Measurements from ENCODE around the gene KCNG2.
A peak's percentile ranks its signal among the peaks of the same experiment; 100 is the strongest.

The KCNG2 gene

DNA sequence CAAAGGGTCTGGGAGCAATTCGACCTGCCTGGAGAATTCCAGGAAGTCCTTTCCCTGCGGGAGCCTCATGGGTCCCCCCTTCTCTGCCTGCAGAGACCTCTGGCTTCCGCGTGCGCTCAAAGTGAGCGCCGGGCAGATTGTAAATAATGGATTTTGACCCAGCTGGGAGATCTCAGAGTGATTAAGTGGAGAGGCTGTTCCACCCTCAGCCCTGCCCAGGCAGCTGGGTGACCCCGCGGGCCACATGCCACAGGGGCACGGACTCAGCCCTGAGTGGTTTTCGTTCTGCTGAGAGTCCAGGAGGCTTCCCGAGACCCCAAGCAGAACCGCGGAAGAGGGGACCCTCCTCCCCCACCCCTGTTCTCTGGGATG lies 1.2 kb downstream of the KCNG2 start:
- DNase-seq (ENCODE audit: low spot score) = peak; percentile 58

DNA sequence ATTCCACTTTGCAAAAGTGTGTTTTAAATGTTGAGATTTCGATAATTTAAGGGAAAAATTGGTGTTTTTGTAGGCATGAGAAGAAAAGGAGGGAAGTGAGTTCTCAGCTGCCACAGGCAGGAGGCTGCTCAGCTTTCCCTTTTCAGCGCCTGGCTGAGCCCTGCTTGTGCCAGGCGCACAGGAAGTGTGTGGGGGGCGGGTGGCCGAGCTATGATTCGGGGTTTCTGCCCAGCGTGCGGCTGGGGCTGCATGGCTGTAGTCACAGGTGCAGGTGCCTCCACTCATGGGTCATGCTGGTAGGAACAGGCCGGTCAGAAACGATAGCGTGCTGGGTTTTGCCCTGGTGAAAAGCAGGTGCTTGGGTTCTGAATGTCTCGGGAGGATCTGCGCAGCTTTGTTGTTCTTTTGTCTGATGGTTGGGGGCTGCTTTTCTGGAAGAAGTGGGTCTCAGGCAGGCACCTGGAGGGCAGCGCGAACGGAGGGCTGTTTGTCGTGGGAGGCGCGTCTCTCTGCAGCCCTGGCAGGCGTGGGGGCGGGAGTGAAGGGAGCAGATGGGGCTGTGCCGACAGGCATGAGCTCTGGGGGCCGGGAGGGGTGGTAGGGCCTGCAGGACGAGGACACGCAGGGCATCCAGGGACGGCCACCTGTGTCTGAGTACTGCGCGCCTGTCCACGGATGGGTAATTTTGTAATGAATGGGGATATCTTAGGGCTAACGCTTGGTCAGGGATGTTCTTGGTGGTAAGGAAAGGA lies 2.1 kb downstream of the KCNG2 start:
- DNase-seq (ENCODE audit: low spot score) = no peak

DNA sequence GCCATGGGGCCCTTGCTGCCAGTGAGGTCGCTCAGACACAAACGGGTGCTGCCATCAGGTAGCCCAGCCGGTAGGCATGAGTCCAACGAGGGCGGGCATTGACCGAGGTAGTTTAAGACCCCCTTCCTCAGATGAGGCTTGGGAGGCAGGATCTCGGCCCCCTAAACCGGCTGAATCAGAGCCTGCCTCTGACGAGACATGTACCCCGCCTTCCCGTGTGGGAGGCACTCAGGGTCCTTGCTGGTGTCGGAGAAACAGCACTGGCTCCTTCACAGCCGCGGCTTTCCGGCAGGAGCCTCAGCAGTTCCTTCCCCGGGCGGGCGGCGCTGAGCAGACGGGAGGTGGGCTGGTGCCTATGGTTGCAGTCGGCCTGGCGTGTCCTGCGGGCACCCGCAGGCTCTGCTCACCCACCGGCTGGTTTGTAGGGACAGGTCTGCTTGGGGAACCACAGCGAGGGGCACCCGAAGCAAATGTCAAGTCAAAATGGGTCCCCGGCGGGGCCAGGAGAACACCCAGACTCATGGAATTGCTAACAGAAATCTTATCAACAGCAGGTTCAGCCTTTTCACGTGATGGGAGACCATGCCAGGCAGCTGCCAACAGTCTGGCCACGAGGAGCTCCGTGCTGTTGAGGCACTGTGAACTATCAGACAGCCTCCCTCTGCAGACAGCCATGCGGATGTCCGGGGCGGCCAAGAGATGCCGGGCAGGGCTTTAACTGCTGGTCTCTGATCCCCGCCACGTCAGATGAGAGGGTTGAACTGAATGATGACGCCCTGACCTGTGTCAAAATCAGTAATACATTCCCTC lies 2.8 kb downstream of the KCNG2 start:
- DNase-seq (ENCODE audit: low spot score) = no peak

DNA sequence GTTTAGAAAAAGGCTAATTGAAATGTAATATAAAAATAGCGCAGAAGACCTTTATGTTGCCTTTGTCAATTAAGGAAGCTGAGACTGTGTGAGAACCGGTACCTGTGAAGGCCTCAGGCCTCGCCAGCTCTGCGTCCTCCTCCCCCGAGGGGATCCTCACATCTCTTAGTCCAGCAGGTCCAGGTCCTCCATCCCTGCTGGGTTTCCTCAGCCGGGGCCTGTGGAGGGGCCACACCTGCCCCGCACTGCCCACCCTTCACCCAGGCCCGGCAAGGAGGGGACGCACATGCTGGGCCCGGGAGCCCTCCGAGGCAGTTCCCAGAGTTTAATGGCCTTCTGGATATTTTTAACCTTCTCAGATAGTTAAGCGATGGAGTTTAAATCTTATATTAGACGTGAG lies 3.5 kb downstream of the KCNG2 start:
- no peak for DNase-seq (ENCODE audit: low spot score)

DNA sequence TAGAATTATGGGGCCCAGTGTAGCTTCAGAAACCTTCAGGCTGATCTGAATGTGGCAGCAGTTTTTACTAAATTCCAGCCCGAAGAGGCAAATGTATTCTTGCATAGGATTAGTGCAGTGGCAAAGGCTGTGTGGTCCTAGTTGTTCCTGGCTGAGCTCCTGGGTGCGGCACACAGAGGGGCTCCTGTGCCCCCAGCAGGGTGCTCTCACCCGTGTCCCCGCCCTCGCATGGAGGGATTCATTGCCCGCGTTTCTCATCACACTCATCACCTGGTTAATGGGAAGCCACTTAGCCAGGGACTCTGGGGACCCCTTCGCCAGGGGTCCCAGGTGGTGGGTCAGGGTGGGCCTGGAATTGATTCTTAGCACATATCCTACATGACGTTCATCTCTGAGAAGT lies 3.9 kb downstream of the KCNG2 start:
- DNase-seq (ENCODE audit: low spot score) = no peak

DNA sequence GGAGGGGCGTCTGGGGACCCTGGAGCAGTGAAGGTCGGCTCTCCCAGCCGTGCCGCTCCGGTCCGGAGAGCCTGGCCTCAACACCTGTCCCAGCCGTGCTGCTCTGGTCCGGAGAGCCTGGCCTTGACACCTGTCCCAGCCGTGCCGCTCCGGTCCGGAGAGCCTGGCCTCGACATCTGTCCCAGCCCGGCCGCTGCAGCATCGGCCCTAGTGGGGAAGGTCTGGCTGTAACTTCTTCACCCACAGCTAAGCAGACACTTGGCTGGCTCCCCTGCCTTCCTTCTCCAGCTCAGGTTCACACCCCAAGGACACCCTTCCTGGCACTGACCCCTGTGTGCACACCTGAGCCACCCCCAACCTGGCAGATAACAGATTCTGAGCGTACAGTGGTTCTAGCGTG lies 4.6 kb downstream of the KCNG2 start:
- no peak for DNase-seq (ENCODE audit: low spot score)

DNA sequence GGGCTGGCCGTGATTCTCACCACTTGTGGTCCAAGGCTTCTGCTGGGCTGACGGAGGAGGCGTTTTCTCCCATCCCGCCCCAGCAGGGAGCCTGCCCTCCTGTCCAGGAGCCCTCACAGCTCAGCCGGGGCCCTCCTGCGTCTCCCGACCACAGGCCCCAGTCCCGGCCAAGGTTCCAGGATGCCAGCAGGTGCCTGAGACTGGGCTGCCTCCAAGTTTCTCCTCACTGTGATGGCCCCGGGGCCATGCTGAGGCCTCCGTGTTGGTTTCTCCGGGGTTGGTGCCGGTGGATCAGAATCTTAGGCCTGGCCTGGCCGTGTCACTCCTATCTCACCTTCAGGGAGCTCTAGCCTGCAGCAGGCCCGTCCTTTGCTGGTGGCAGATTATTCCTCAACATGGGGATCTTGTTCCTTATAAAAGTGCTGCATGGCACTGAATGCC lies 5.9 kb downstream of the KCNG2 start:
- no peak for DNase-seq (ENCODE audit: low spot score)

DNA sequence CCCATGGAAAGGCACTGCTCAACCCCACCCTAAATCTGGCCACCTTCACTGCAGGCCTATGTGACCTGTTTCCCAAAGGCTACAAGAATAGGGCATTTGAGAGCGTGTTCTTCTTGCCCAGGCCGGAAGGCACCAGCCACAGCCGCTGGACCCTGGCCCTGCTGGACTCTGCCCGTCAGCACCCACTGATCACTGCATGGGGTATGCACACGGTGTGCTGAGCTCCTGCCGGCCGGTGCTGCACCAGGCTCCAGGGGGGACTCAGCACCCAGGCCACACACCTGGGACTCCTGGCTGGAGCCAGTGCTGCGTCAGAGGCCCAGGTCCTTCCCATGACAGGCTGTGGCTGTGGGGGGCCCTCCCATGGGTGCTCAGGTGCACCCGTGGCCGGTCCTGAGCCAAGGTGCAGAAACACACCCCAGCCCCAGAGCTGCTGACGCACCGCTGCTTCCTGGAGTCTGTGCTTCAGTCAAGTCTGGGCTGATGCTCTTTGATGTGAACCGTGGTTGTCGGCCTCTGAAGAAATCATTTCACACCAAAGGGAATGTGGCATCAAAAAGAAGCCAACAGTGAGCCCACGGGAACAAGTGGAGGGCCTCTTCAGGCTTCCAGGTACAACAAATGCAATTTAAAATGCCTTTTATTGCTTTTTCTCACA lies 6.5 kb downstream of the KCNG2 start:
- no peak for DNase-seq (ENCODE audit: low spot score)

DNA sequence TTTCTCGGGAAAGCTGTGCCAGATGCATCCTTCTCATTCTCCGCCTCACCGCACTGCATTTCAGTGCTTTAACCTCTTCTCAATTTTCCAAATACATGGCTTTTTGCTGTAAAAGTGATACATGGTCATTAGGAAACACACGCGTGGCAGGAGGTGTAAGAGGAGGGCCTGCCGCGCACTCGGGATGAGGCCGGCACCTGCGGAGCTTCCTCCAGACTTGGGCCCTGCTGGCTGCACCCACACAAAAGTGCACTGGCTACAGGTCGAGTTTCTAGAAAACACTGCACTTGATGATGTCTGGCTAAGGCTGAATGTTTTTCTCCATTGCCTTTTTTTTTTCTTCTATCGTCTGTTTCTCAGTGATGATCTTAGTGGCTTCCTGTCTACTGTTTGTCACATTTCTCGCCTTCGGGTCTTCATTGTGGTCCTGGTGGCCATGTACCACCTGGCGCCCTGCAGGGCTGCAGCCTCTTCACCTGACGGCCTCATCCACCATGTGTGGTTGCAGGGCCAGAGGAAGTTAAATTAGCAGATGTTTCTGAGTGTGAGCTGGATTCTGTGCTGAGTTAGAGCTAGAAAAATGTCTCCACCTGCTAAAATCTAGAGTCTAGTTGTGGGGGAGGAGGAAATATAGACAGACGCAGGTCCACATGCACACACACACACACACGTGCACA lies 7.6 kb downstream of the KCNG2 start:
- DNase-seq (ENCODE audit: low spot score) = no peak

DNA sequence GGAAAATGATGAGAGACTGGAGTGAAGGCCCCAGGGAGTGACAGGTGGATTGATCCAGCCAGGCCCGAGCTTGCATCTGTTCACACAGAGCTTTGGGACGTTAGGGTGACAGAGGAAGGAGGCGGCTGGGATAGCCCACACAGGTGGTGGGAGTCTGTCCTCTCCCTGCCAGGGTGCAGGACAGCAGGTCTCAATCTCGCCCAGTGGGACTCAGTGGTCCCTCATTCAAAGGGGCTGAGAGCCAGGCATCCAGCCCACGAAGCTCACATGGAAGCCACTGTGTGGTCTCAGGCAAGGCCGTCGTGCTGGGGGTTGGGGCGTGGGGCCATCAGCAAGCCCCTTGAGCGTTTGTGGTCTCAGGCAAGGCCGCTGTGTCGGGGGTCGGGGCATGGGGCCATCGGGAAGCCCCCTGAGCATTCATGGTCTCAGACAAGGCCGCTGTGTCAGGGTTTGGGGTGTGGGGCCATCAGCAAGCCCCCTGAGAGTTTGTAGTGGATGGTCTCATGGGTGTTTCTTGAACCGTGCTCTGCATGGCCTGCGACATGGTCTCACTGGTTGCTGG lies 8.3 kb downstream of the KCNG2 start:
- DNase-seq (ENCODE audit: low spot score) = no peak

DNA sequence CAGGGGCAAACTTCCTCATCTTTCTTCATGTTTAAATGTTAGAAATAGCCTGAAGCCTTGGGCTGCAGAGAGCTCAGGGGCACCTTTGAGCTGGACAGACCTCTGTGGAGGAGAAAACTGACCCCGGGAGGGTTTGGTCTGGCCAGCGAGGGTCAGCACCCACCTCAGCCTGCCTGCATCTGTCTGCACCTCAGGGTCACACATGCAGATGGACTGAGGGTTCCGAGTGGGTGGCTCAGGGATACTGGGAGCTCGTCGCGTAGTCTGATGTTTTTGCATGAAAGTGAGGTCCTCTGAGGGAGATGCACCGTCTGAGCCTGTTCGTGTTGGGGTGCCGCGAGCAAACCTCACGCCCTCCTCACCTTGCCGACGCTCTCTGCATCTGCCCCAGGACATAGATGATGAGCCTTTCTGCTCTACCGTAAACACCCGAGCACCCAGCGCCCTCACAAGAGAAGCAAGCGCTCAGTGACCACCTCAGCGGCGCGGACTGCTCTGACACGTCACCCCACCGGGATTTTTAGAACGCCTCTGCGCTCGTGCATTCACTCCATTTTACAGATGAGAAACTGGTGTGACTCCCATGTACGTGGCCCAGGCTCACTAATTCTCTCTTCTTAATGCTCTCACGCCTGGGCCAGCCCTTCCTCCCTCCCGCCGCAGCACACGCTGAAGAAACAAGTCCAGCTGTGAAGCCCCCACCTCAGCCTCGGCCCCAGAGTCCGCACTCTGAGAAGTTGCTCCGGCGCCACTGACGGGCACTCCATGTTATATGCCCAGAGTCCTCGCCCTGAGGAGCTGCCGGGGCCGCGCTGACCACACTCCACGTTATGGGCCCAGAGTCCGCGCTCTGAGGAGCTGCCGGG lies 9.5 kb downstream of the KCNG2 start:
- no peak for DNase-seq (ENCODE audit: low spot score)

DNA sequence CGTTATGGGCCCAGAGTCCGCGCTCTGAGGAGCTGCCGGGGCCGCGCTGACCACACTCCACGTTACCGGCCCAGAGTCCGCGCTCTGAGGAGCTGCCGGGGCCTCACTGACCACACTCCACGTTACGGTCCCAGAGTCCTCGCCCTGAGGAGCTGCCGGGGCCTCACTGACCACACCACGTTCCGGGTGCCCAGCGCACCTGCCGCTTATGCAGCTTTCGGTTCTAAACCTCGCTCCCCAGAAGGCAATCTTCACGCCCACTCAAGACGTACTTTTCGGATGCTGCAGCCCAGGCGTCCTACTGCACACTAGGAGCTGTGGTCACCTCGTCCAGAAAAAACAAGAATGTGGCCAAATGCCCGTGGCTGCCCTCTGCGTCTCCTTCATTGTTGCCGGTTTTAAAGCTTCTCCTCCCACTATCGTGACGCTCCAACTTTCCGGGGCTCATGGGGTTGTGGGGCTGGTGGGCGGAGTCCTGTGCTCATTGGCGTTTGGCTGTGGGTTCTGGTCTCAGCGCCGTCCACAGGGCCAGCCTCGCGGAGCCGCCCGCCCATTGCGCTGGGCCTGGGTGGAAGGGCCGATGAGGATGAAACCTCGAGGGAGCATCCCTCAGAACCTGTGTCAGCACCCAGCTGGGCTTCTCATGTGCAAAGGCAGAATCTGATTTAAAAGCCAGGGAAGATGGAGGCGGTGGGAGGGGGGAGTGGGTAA lies 11.9 kb downstream of the KCNG2 start:
- DNase-seq (ENCODE audit: low spot score) = no peak

DNA sequence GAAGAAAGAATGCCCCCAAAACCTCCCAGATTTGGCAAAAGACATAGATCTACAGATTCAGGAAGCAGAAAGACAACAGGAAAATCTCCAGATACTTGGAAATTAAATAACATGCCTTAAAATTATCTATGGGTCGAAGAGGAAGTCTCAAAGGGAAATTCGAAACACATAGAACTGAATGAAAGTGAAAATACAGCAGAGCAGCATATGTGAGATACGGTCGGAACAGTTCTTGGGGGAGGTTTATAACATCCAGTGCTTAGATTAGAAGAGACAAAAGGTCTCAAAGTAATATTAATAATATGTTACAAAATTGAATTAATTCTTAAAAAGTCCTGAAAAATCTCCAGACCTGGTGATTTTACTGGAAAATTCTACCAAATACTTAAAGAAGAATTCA lies 14.3 kb downstream of the KCNG2 start:
- no peak for DNase-seq (ENCODE audit: low spot score)

DNA sequence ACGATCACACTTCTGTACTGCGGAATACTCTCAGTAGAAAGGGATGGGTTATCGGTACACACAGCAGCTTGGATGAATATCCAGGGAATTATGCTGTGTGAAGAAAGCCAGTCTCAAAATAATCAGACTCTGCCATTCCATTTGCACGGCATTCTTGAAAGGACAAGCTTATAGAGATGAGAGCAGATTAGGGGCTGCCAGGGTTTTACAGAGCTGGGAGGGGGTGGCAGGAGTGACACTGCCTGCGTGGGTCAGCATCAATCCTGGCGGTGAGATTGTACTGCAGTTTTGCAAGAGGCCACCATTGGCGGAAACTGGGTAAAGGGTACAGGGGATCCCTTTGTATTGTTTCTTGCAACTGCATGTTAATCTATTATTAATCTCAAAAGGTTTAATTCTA lies 16.6 kb downstream of the KCNG2 start:
- no peak for DNase-seq (ENCODE audit: low spot score)

DNA sequence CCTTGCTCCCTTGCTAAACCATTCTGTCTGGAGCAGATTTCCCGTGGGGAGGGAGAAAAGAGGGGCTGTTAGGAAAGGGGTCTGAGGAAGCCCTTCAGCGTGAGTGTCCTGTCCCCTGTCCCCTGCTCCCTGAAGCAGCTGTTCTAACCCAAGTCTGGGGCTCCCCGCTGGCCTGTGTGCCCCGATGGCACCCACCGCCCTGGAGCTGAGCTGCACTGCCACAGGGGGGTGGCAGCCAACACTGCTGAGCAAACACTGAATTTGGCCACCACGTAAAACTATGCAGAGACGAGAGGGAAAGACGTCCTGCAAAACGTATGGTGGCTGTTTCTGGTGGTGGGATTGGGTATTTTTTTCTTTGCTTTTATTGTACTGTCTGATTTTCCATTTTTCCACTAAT lies 17.9 kb downstream of the KCNG2 start:
- no peak for DNase-seq (ENCODE audit: low spot score)

DNA sequence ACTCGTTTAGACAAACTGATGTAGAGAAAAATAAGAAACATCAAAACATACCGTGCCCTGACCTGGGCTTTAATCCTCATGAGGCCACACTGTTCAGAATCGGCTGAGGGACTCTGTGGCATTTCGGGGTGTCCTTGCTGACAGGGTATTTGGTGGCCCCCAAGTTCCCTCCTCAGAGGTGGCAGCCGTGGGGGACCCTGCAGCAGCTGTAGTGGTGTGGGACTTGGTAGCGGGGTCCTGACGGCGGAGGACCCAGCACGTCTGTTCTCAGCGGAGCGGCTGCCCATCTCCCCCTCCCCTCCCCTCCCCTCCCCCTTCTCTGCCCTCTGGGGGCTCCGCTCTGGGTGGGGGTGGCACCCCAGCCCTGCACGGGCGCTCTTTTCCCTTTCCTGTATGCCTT lies 18.4 kb downstream of the KCNG2 start:
- no peak for DNase-seq (ENCODE audit: low spot score)

DNA sequence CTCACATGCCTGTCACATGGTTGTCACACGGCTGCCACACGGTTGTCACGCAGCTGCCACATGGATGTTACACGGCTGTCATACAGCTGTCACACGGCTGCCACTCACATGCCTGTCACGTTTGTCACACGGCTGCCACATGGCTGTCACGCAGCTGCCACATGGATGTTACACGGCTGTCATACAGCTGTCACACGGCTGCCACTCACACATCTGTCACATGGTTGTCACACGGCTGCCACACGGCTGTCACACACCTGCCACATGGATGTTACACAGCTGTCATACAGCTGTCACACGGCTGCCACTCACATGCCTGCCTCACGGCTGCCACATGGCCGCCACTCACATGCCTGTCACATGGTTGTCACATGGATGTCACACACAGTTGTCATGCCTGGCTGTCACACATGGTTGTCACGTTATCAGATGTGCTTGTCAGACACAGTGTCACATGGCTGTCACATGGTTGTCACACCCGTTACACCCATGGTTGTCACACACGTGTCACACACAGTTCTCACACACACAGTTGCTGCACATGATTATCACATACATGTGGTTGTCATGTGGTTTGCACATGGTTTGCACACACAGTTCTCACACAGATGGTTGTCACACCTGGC lies 19.4 kb downstream of the KCNG2 start:
- no peak for DNase-seq (ENCODE audit: low spot score)

DNA sequence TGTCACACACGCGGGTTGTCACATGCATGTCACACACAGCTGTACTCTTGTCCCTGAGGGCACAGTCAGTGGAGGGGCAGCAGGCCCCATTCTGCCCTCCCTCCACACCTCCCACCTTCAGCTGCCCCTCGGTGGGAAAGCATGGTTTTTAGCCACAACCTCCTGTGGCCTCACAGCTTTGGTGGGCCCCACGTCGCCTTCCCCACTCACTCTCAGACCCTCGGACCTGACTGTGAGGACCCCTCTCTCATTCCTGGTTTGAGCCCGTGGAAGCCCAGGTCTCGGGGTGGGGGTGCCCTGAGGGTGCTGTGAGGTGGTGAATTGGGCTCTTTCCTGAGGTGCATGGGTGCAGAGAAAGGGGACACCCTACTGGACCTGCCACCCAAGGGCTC lies 19.9 kb downstream of the KCNG2 start:
- DNase-seq (ENCODE audit: low spot score) = no peak

DNA sequence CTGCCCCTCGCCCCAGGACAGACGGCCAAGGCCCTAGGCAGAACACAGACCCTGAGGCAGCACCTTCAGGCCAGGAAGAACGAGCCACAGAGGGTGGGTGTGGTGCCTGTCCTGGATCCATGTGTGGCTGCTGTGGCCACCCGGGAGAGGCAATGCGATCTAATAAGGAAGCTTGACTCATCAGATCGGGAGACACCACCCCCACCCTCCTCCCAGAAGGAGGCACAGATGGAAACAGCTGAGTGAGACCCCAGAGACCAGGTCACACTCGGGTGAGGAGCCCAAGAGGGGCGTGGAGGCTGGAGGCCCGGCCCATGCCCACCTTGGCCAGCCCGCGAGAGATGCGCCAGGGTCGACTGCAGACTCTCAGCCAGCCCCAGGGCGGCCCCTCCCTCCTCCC lies 20.3 kb downstream of the KCNG2 start:
- peak; percentile 46 for DNase-seq (ENCODE audit: low spot score)

DNA sequence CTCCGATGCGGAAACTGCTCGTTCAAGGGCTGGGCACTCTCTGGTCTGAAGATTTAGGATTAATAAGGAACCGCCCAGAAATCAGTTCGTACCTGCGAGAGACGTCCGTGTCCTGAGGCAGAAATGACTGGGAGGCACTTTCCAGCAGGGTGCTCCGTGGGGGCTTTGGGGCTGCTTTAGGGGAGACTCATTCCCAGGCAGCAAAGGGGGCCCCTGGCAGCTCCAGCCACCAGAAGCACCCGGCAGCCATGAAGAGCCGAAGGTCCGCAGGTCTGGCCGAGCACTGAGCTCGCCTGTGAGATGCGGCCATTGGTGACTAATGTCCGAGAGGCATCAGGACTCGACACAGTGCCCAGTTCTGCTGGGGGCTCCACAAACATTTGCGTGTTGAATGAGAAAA lies 20.9 kb downstream of the KCNG2 start:
- no peak for DNase-seq (ENCODE audit: low spot score)

Data from AG08396 (cell line).